ENCODE measurements around the gene PRAC1.
A peak's percentile ranks its signal among the peaks of the same experiment; 100 is the strongest.

Gene PRAC1

GRCh38 chr17:48679385-48680096, 42.8 kb downstream of the PRAC1 start:
- Histone ChIP-seq H3K9me3 (ENCODE audit: control insufficient read depth, low read length) (no peaks in the 10 kb centered on the region), H3K27ac (ENCODE audit: low read depth, low read length, severe bottlenecking) (no peak overlapping the region), H3K4me3 (ENCODE audit: extremely low read depth, insufficient read depth, low read length, poor library complexity, severe bottlenecking) (no peak overlapping the region), H3K36me3 (ENCODE audit: control insufficient read depth, insufficient read depth, low read length) (no peaks in the 10 kb centered on the region), H3K4me1 (ENCODE audit: control insufficient read depth, insufficient read depth, low read length, poor library complexity, severe bottlenecking) (no peaks in the 10 kb centered on the region)
- 94 to 97% methylated on average over 3 to 5 of the region's 5 CpGs for WGBS, 2 experiments (ENCODE audit: insufficient coverage in 2 of 2)

GRCh38 chr17:48678141-48678971, 44.0 kb downstream of the PRAC1 start:
- no peak overlapping the region for H3K27ac ChIP-seq (ENCODE audit: low read depth, low read length, severe bottlenecking)
- no peaks in the 10 kb centered on the region for H3K36me3 ChIP-seq (ENCODE audit: control insufficient read depth, insufficient read depth, low read length)
- H3K4me3 ChIP-seq (ENCODE audit: extremely low read depth, insufficient read depth, low read length, poor library complexity, severe bottlenecking) = peak overlapping the region; percentile 6
- WGBS, 2 experiments (ENCODE audit: insufficient coverage in 2 of 2) = 9 to 10% methylated on average over 34 to 41 of the region's 41 CpGs
- H3K9me3 ChIP-seq (ENCODE audit: control insufficient read depth, low read length) = no peaks in the 10 kb centered on the region
- no peaks in the 10 kb centered on the region for H3K4me1 ChIP-seq (ENCODE audit: control insufficient read depth, insufficient read depth, low read length, poor library complexity, severe bottlenecking)

- Histone ChIP-seq H3K4me1 (ENCODE audit: control insufficient read depth, insufficient read depth, low read length, poor library complexity, severe bottlenecking) (no peaks in the 10 kb centered on the region), H3K9me3 (ENCODE audit: control insufficient read depth, low read length) (no peaks in the 10 kb centered on the region), H3K4me3 (ENCODE audit: extremely low read depth, insufficient read depth, low read length, poor library complexity, severe bottlenecking) (no peak overlapping the region), H3K36me3 (ENCODE audit: control insufficient read depth, insufficient read depth, low read length) (no peaks in the 10 kb centered on the region), H3K27ac (ENCODE audit: low read depth, low read length, severe bottlenecking) (no peak overlapping the region)
- WGBS, 2 experiments (ENCODE audit: insufficient coverage in 2 of 2) = 82 to 86% methylated on average over 2 to 4 of the region's 6 CpGs
These were observed 45.3 kb downstream of the PRAC1 start for GRCh38 chr17:48676963-48677558.

- no peaks in the 10 kb centered on the region for H3K36me3 ChIP-seq (ENCODE audit: control insufficient read depth, insufficient read depth, low read length)
- H3K4me1 ChIP-seq (ENCODE audit: control insufficient read depth, insufficient read depth, low read length, poor library complexity, severe bottlenecking) = no peaks in the 10 kb centered on the region
- no peaks in the 10 kb centered on the region for H3K9me3 ChIP-seq (ENCODE audit: control insufficient read depth, low read length)
- WGBS, 2 experiments (ENCODE audit: insufficient coverage in 2 of 2) = 75 to 80% methylated on average over 1 of the region's 2 CpGs
- no peak overlapping the region for H3K27ac ChIP-seq (ENCODE audit: low read depth, low read length, severe bottlenecking)
- H3K4me3 ChIP-seq (ENCODE audit: extremely low read depth, insufficient read depth, low read length, poor library complexity, severe bottlenecking) = no peak overlapping the region
These were observed 50.0 kb downstream of the PRAC1 start for GRCh38 chr17:48672340-48672739.

Measured in mesodermal cell (in vitro differentiated cells).